Left lung (tissue), 10 donors: Measurements from ENCODE around the gene CSRP1. TPM values are rescaled to one million over a fixed set of nuclear protein-coding genes. Genes with fewer than 3 reads are reported as not detected.
"Not testable (repeated sequence)": the region's sequence is repeated elsewhere in the genome, so short reads cannot be mapped to it uniquely, and the experiment has no call there.

Experiments
- ATAC-seq: fragments of 200-7000 bp; cut with Tn5 transposase; one replicate; pipeline ENCODE4 v1.9.1; 2020; ENCODE audit warnings: moderate library complexity
- DNase-seq, 4 donors: peaks; one replicate each; pipeline ENCODE4 v3.0.0-alpha.2; 2013 to 2020
- H3K27ac ChIP-seq, 2 donors: fragments of 200-600 bp; sonication (generic) in 1 of 2; one replicate each; pipeline versions ENCODE4 v1.5.0 to v1.8.0; 2020 to 2021
- H3K27me3 ChIP-seq, 2 donors: fragments of 200-600 bp; sonication (generic) in 1 of 2; one replicate each; pipeline versions ENCODE4 v1.5.0 to v1.8.0; 2020 to 2021
- H3K36me3 ChIP-seq, 2 donors: fragments of 200-600 bp; sonication (generic) in 1 of 2; one replicate each; pipeline versions ENCODE4 v1.5.0 to v1.8.0; 2020 to 2021
- H3K4me1 ChIP-seq, 2 donors: fragments of 200-600 bp; one replicate each; pipeline ENCODE4 v1.8.0; 2021
- H3K4me3 ChIP-seq, 2 donors: fragments of 200-600 bp; sonication (generic) in 1 of 2; one replicate each; pipeline versions ENCODE4 v1.5.0 to v1.8.0; 2020 to 2021; ENCODE audit warnings: mild to moderate bottlenecking in 1 of 2
- H3K9me3 ChIP-seq, 2 donors: fragments of 200-600 bp; sonication (generic) in 1 of 2; one replicate each; pipeline versions ENCODE4 v1.5.0 to v1.8.0; 2020 to 2021
- CTCF ChIP-seq, 2 donors: fragments of 200-600 bp; sonication (generic) in 1 of 2; IDR thresholded peaks; one replicate each; pipeline versions ENCODE4 v1.5.0 to v1.8.0; 2021; ENCODE audit warnings: antibody characterized with exemption in 2 of 2
- intact Hi-C, 2 donors: fragments of 100-400 bp; cut with DNase I; formaldehyde crosslinking; loops; one replicate each; pipeline versions ENCODE4 v1.11.2 to v1.14.2; 2022
- polyA plus RNA-seq, 6 donors: library from polyadenylated mRNA; unstranded; fragments of 120-200 nt; gene quantifications; one replicate each; pipeline ENCODE4 v1.2.1, GENCODE V29; 2013; ENCODE audit not compliant: insufficient read length in 6 of 6
- total RNA-seq, 2 donors: library from RNA; stranded (reverse); fragmentation: NEBNext Ultra II Directional; extraction: Animal tissue kit (Norgen Biotek cat#: 25700); gene quantifications; one replicate each; pipeline ENCODE4 v1.2.1, GENCODE V29; 2021
- donor health status: DM: no; HTN: yes; CAD: no.
- donor health status: DM: no; HTN: no; CAD: no.

Gene CSRP1
- total and polyA plus RNA-seq, 8 donors: 215 to 360 (median 254) TPM

GRCh38 chr1:201554190-201554600 is 47.3 kb upstream of the CSRP1 start:
- Histone ChIP-seq H3K4me3 (no peak overlapping the region), H3K36me3 (no peaks in the 10 kb centered on the region), H3K27ac (peak overlapping the region in 1 of 2 donors; percentile 63), H3K4me1 (peaks cover 3 to 74% of the 10 kb centered on the region in 2 donors), H3K9me3 (no peaks in the 10 kb centered on the region), H3K27me3 (no peaks in the 10 kb centered on the region)
- DNase-seq (no peak), ATAC-seq (no peak)
- intact Hi-C loops: no loop called here
- TF ChIP-seq CTCF (IDR thresholded peaks at IDR 0.05): no peak

DNA sequence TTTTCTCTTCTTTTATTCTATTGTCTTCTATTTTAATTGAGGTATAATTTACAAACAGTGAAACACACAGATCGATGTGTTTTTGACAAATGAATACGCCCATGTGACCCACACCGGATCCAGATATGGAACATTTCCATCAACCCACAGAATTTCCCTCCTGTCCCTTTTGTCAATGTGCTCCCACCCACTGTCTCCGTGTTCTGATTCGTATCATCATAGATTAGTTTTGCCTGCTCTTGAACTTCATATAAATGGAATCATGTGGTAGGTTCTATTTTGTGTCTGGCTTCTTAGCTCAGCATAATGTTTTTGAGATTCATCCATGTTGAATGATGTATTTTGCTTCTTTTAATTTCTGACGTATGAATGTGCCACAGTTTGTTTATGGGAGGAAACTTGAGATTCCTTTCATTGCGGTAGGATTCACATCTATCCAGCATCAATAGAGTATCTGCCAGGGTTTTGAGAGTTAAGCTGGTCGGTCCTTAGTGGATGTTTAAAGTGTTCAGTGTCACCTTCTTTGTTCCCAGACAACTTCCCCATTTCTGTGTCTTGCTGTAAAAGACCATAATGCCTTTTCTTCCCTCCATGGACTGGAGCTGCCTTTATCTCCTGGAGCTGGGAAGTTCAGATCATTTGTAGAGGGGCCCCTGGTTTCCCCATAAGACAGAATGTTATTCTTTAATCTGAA is 46.7 kb upstream of the CSRP1 start:
- Histone ChIP-seq H3K4me3 (no peak overlapping the region), H3K4me1 (peaks cover 3 to 70% of the 10 kb centered on the region in 2 donors), H3K36me3 (no peaks in the 10 kb centered on the region), H3K9me3 (no peaks in the 10 kb centered on the region), H3K27me3 (no peaks in the 10 kb centered on the region), H3K27ac (peak overlapping the region; percentile 59 to 63)
- ATAC-seq (no peak), DNase-seq (no peak)
- intact Hi-C loops: no loop called here
- TF ChIP-seq CTCF (IDR thresholded peaks at IDR 0.05): no peak

GRCh38 chr1:201552941-201553351 is 46.0 kb upstream of the CSRP1 start:
- Histone ChIP-seq H3K27ac (peak overlapping the region; percentile 59 to 63), H3K36me3 (no peaks in the 10 kb centered on the region), H3K27me3 (no peaks in the 10 kb centered on the region), H3K9me3 (no peaks in the 10 kb centered on the region), H3K4me1 (peaks cover 3 to 70% of the 10 kb centered on the region in 2 donors), H3K4me3 (no peak overlapping the region)
- TF ChIP-seq CTCF (IDR thresholded peaks at IDR 0.05): no peak
- ATAC-seq: no peak
- no peak for DNase-seq
- intact Hi-C loops: no loop called here

DNA sequence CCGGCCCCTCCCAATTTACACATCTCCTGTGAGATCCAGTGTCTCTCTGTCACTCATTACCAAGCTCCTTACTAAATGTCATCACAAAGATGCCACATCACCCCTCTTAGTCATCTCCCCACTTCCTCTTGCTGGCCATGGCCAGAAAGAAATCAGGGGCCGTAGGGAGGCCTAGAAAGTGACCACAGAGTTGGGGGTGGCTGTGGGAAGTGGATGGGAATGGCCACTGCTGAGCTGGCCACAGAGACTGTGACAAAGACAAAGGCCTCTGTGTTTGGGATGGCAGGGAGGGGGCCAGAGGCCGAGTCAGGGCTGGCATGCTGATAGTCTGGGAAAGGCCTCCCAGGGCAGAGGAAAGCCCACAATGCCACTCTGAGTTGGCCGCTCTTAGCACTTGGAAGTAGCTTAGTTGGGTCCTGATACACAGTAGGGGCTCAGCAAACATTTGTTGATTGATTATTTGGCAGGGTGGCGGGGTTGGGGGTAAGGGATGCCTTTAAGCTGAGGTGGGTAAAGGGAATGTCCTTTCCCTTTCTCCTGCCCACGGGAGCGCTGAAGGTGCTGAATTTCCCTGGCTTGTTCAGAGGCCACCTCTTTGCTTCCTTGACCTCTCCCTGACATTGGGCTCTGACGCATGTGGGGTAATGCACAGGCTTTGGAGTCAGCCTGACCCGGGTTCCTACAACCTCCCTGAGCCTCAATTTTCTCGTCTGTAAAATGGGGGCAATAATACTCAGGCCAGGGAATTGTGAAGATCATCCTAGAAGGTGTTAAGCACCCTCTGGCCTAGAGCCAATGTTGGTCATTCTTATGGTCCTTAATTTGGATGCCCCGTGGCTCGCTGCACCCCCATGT is 45.2 kb upstream of the CSRP1 start:
- Histone ChIP-seq H3K36me3 (no peaks in the 10 kb centered on the region), H3K4me1 (peaks cover 3 to 66% of the 10 kb centered on the region in 2 donors), H3K4me3 (no peak overlapping the region), H3K27me3 (no peaks in the 10 kb centered on the region), H3K9me3 (no peaks in the 10 kb centered on the region), H3K27ac (peak overlapping the region in 1 of 2 donors; percentile 7)
- ATAC-seq (peak; percentile 72), DNase-seq (no peak)
- TF ChIP-seq CTCF (IDR thresholded peaks at IDR 0.05): no peak
- intact Hi-C loops: no loop called here

- Histone ChIP-seq H3K4me1 (peaks cover 3 to 62% of the 10 kb centered on the region in 2 donors), H3K4me3 (no peak overlapping the region)
Observed at GRCh38 chr1:201551096-201551495, 44.2 kb upstream of the CSRP1 start.

GRCh38 chr1:201549522-201549921 is 42.6 kb upstream of the CSRP1 start:
- intact Hi-C loops, H3K4me3 ChIP-seq, H3K27ac ChIP-seq, H3K27me3 ChIP-seq, ATAC-seq, H3K36me3 ChIP-seq, H3K9me3 ChIP-seq, DNase-seq: not testable (repeated sequence)
- H3K4me1 ChIP-seq: peaks cover 3 to 64% of the 10 kb centered on the region in 2 donors

More at GRCh38 chr1:201551096-201551495, 44.2 kb upstream of the CSRP1 start:
- intact Hi-C loops: no loop called here
- peak overlapping the region in 1 of 2 donors; percentile 7 for H3K27ac ChIP-seq
- DNase-seq (no peak), ATAC-seq (no peak)
- no peaks in the 10 kb centered on the region for H3K36me3 ChIP-seq
- no peak for TF ChIP-seq CTCF (IDR thresholded peaks at IDR 0.05)
- H3K9me3 ChIP-seq: no peaks in the 10 kb centered on the region
- H3K27me3 ChIP-seq: no peaks in the 10 kb centered on the region
